Type B pancreatic cell (in vitro differentiated cells): Measurements from ENCODE around the gene NATD1. TPM values are rescaled to one million over a fixed set of nuclear protein-coding genes. Genes with fewer than 3 reads are reported as not detected.

ENCODE experiments used
- DNase-seq: peaks from one replicate; pipeline ENCODE4 v3.0.0; 2021; ENCODE audit warnings: mixed read lengths; ENCODE audit not compliant: unreplicated experiment; ENCODE audit errors: extremely low spot score
- H3K27ac Mint-ChIP-seq: 2 replicates; pipeline ENCODE4 v1.8.0; 2021; ENCODE audit warnings: mild to moderate bottlenecking, mixed read lengths
- H3K27me3 Mint-ChIP-seq: 2 replicates; pipeline ENCODE4 v1.8.0; 2021; ENCODE audit warnings: mixed read lengths
- H3K36me3 Mint-ChIP-seq: 2 replicates; pipeline ENCODE4 v1.8.0; 2021; ENCODE audit warnings: mixed read lengths
- H3K4me1 Mint-ChIP-seq: one replicate; pipeline ENCODE4 v1.8.0; 2021; ENCODE audit warnings: mixed read lengths; ENCODE audit not compliant: unreplicated experiment
- H3K4me3 Mint-ChIP-seq: 2 replicates; pipeline ENCODE4 v1.8.0; 2021; ENCODE audit warnings: mild to moderate bottlenecking, mixed read lengths
- H3K9me3 Mint-ChIP-seq: 2 replicates; pipeline ENCODE4 v1.8.0; 2021; ENCODE audit warnings: mixed read lengths
- total RNA-seq: library from RNA; stranded (reverse); gene quantifications from 2 replicates; pipeline ENCODE4 v1.2.1, GENCODE V29; 2021; ENCODE audit warnings: low replicate concordance
- TF ChIP-seq, protein P1 (sequence below): fragments of 200-600 bp; sonication (generic); conservative IDR thresholded peaks from 2 replicates; pipeline ENCODE4 v1.5.0; 2021; ENCODE audit warnings: antibody characterized with exemption, mild to moderate bottlenecking

The NATD1 gene
- total RNA-seq, 1 donor from 2014 or later: 10.7 TPM

DNA sequence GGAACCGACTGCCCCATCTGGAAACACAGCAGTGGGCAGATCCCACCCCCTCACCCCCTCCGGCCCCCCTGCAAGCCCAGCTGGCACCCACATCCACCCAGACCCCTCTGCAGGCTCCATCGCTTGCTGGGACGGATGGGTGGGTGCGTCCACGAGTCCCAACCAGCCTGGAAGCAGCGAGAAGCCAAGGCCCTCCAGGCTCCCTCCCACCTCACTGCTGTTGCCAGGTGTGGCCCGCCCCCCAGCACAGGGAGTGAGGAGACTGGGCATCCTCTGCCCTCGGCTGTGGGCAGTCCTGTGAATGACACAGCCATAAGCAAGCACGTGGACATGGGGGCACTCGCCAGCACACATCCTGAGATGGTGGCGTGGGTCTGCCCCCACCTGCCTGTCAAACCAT is 50.7 kb downstream of the NATD1 start:
- no peak for DNase-seq
- H3K4me3 Mint-ChIP-seq: no peak overlapping the region
- H3K4me1 Mint-ChIP-seq: peaks cover 25% of the 10 kb centered on the region
- peaks cover 19% of the 10 kb centered on the region for H3K36me3 Mint-ChIP-seq
- H3K27ac Mint-ChIP-seq: no peak overlapping the region
- TF ChIP-seq, protein P1, sequence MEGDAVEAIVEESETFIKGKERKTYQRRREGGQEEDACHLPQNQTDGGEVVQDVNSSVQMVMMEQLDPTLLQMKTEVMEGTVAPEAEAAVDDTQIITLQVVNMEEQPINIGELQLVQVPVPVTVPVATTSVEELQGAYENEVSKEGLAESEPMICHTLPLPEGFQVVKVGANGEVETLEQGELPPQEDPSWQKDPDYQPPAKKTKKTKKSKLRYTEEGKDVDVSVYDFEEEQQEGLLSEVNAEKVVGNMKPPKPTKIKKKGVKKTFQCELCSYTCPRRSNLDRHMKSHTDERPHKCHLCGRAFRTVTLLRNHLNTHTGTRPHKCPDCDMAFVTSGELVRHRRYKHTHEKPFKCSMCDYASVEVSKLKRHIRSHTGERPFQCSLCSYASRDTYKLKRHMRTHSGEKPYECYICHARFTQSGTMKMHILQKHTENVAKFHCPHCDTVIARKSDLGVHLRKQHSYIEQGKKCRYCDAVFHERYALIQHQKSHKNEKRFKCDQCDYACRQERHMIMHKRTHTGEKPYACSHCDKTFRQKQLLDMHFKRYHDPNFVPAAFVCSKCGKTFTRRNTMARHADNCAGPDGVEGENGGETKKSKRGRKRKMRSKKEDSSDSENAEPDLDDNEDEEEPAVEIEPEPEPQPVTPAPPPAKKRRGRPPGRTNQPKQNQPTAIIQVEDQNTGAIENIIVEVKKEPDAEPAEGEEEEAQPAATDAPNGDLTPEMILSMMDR: no peak
- no peaks in the 10 kb centered on the region for H3K27me3 Mint-ChIP-seq
- no peaks in the 10 kb centered on the region for H3K9me3 Mint-ChIP-seq

GRCh38 chr17:21201874-21202273 is 51.3 kb downstream of the NATD1 start:
- peaks cover 19% of the 10 kb centered on the region for H3K36me3 Mint-ChIP-seq
- no peaks in the 10 kb centered on the region for H3K9me3 Mint-ChIP-seq
- peaks cover 25% of the 10 kb centered on the region for H3K4me1 Mint-ChIP-seq
- TF ChIP-seq, protein P1: no peak
- no peak overlapping the region for H3K4me3 Mint-ChIP-seq
- no peak for DNase-seq
- H3K27ac Mint-ChIP-seq: no peak overlapping the region
- H3K27me3 Mint-ChIP-seq: no peaks in the 10 kb centered on the region

GRCh38 chr17:21201298-21201595 is 52.0 kb downstream of the NATD1 start:
- Mint-ChIP-seq H3K27me3 (no peaks in the 10 kb centered on the region), H3K4me1 (peaks cover 25% of the 10 kb centered on the region), H3K27ac (no peak overlapping the region), H3K36me3 (peaks cover 19% of the 10 kb centered on the region), H3K9me3 (no peaks in the 10 kb centered on the region), H3K4me3 (no peak overlapping the region)
- TF ChIP-seq, protein P1: no peak
- no peak for DNase-seq

GRCh38 chr17:21200590-21201297 is 52.5 kb downstream of the NATD1 start:
- TF ChIP-seq, protein P1: no peak
- H3K4me1 Mint-ChIP-seq: peaks cover 24% of the 10 kb centered on the region
- no peaks in the 10 kb centered on the region for H3K27me3 Mint-ChIP-seq
- DNase-seq: no peak
- H3K27ac Mint-ChIP-seq: no peak overlapping the region
- no peaks in the 10 kb centered on the region for H3K9me3 Mint-ChIP-seq
- H3K4me3 Mint-ChIP-seq: no peak overlapping the region
- peaks cover 19% of the 10 kb centered on the region for H3K36me3 Mint-ChIP-seq

GRCh38 chr17:21199856-21200255 is 53.4 kb downstream of the NATD1 start:
- TF ChIP-seq, protein P1: no peak
- Mint-ChIP-seq H3K9me3 (no peaks in the 10 kb centered on the region), H3K27me3 (no peaks in the 10 kb centered on the region), H3K27ac (no peak overlapping the region), H3K36me3 (peaks cover 20% of the 10 kb centered on the region), H3K4me3 (no peak overlapping the region), H3K4me1 (peaks cover 16% of the 10 kb centered on the region)
- no peak for DNase-seq
